Natural killer cell (primary cell): ENCODE data around the gene SRSF12. TPM values are rescaled to one million over a fixed set of nuclear protein-coding genes. Genes with fewer than 3 reads are reported as not detected.

ENCODE experiments used
- ATAC-seq, 3 donors: fragments of 150-1000 bp in 2 of 3; fragments of 200-7000 bp in 1 of 3; cut with Tn5 transposase; 1 replicate in 1 of 3; 2 replicates in 2 of 3; pipeline ENCODE4 v1.10.0; 2021; ENCODE audit warnings: mild to moderate bottlenecking in 2 of 3, moderate library complexity in 2 of 3
- DNase-seq, 2 donors: peaks; one replicate each; pipeline versions ENCODE4 v3.0.0 to v3.0.0-alpha.2; 2013 to 2021; ENCODE audit warnings: mixed read lengths in 1 of 2
- H3K27ac ChIP-seq: one replicate; pipeline ENCODE4 v1.5.1; 2013; ENCODE audit warnings: mild to moderate bottlenecking, low read length
- H3K27me3 ChIP-seq: one replicate; pipeline ENCODE4 v1.6.1; 2013; ENCODE audit warnings: low read length; ENCODE audit not compliant: control insufficient read depth, insufficient read depth
- H3K36me3 ChIP-seq: one replicate; pipeline ENCODE4 v1.6.1; 2013; ENCODE audit warnings: low read length; ENCODE audit not compliant: control insufficient read depth, insufficient read depth
- H3K4me1 ChIP-seq: one replicate; pipeline ENCODE4 v1.6.1; 2013; ENCODE audit warnings: low read length; ENCODE audit not compliant: control insufficient read depth, insufficient read depth
- H3K4me3 ChIP-seq: one replicate; pipeline ENCODE4 v1.5.1; 2013; ENCODE audit warnings: low read length
- H3K9me3 ChIP-seq: one replicate; pipeline ENCODE4 v1.6.1; 2013; ENCODE audit warnings: low read length; ENCODE audit not compliant: control insufficient read depth, insufficient read depth
- H3K27ac Mint-ChIP-seq, 2 donors: one replicate each; pipeline ENCODE4 v1.8.0; 2022; ENCODE audit warnings: mild to moderate bottlenecking in 2 of 2, mixed read lengths in 2 of 2, moderate library complexity in 1 of 2
- H3K27me3 Mint-ChIP-seq, 2 donors: one replicate each; pipeline ENCODE4 v1.8.0; 2022; ENCODE audit warnings: low read depth in 2 of 2, mixed read lengths in 2 of 2
- H3K36me3 Mint-ChIP-seq: one replicate; pipeline ENCODE4 v1.8.0; 2022; ENCODE audit warnings: mixed read lengths
- H3K4me1 Mint-ChIP-seq, 2 donors: one replicate each; pipeline ENCODE4 v1.8.0; 2022; ENCODE audit warnings: mixed read lengths in 2 of 2
- H3K4me3 Mint-ChIP-seq: one replicate; pipeline ENCODE4 v1.8.0; 2022; ENCODE audit warnings: mild to moderate bottlenecking, moderate library complexity, mixed read lengths
- H3K9me3 Mint-ChIP-seq, 2 donors: one replicate each; pipeline ENCODE4 v1.8.0; 2022; ENCODE audit warnings: mixed read lengths in 2 of 2
- WGBS: methylation state at CpG from one replicate; pipeline ENCODE4 v1.1.7; 2013; ENCODE audit warnings: missing lambda C conversion rate; ENCODE audit not compliant: insufficient coverage; 5-methylcytosine and 5-hydroxymethylcytosine counted together
- intact Hi-C: fragments of 100-400 bp; cut with micrococcal nuclease; formaldehyde crosslinking; loops from one replicate; pipeline ENCODE4 v1.14.2; 2022
- total RNA-seq, 4 donors: library from RNA; stranded (reverse); fragments of 120-200 nt in 1 of 4; gene quantifications; one replicate each; pipeline versions ENCODE4 v1.2.3 to v1.2.4, GENCODE V29; 2013 to 2022
- TF ChIP-seq, protein P1 (sequence below): fragments of 200-600 bp; IDR thresholded peaks from one replicate; pipeline ENCODE4 v1.8.0; 2022; ENCODE audit warnings: antibody characterized with exemption

SRSF12 gene
- total RNA-seq, 3 donors from 2014 or later (not counting 1 experiment from before 2014, with no cell fraction given), result 0.07 to 0.45 (median 0.45) TPM

DNA sequence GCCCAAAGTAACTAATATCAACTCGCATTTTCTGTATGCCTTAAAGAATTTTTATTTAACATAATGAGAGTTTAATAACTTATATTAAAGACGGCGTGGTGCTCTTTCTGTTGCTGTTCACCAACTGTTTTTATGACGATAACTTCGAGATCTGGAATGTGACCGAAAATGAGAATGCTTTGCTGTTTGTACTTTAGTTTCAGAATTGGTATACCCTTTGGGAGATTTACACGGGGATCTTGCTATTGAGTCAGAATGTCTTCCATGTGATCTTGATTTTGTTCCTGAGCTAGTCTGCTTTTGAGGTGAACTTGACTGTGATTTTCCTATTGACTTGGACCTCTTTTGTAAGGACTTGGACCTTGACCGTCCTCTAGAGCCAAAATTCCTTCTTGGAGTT lies 19.4 kb downstream of the SRSF12 start:
- intact Hi-C loops, result no loop called here
- Histone ChIP-seq H3K36me3 (no peaks in the 10 kb centered on the region), H3K4me1 (no peaks in the 10 kb centered on the region), H3K27ac (no peak overlapping the region), H3K9me3 (no peaks in the 10 kb centered on the region), H3K4me3 (no peak overlapping the region), H3K27me3 (no peaks in the 10 kb centered on the region)
- no peaks in the 10 kb centered on the region for H3K9me3 Mint-ChIP-seq
- H3K36me3 Mint-ChIP-seq, result no peaks in the 10 kb centered on the region
- no peaks in the 10 kb centered on the region for H3K4me1 Mint-ChIP-seq
- TF ChIP-seq, protein P1, sequence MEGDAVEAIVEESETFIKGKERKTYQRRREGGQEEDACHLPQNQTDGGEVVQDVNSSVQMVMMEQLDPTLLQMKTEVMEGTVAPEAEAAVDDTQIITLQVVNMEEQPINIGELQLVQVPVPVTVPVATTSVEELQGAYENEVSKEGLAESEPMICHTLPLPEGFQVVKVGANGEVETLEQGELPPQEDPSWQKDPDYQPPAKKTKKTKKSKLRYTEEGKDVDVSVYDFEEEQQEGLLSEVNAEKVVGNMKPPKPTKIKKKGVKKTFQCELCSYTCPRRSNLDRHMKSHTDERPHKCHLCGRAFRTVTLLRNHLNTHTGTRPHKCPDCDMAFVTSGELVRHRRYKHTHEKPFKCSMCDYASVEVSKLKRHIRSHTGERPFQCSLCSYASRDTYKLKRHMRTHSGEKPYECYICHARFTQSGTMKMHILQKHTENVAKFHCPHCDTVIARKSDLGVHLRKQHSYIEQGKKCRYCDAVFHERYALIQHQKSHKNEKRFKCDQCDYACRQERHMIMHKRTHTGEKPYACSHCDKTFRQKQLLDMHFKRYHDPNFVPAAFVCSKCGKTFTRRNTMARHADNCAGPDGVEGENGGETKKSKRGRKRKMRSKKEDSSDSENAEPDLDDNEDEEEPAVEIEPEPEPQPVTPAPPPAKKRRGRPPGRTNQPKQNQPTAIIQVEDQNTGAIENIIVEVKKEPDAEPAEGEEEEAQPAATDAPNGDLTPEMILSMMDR, result no peak
- DNase-seq, result no peak
- 68% methylated on average over 7 of the region's 8 CpGs for WGBS
- no peak overlapping the region for H3K27ac Mint-ChIP-seq
- no peaks in the 10 kb centered on the region for H3K27me3 Mint-ChIP-seq
- H3K4me3 Mint-ChIP-seq, result no peak overlapping the region
- ATAC-seq, result no peak

DNA sequence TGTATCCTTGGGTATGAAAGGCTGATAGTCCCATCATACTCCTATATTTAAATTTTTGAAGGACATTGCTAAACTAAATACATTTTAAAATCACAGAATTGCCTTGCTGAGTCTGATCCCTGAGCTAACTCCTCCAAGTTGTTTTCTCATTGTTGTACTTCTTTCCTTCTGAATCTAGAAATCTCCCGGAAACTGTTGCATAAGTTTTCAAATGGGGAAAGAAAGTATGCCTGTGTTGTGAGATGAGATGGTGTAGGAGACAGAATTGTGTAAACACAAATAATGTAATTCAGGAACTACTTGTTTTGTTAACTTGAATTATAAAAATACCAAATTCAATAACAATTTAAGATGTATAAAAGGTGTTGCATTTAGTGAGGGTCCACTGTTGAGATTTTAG lies 30.0 kb downstream of the SRSF12 start:
- no peak for ATAC-seq
- peak overlapping the region; percentile 99 for H3K27ac Mint-ChIP-seq
- no peak overlapping the region for H3K27ac ChIP-seq
- WGBS, result 100% methylated on average over 1 of the region's 1 CpG
- H3K4me1 ChIP-seq, result peaks cover 14% of the 10 kb centered on the region
- H3K36me3 Mint-ChIP-seq, result peaks cover 16% of the 10 kb centered on the region
- intact Hi-C loops, result loop anchor here (10.0 kb wide), 1 partner anchor 1683 kb away; the partner anchor contains the start of gene CFAP206
- no peak overlapping the region for H3K4me3 ChIP-seq
- no peak for DNase-seq
- H3K4me3 Mint-ChIP-seq, result peak overlapping the region; percentile 2
- H3K4me1 Mint-ChIP-seq, result peaks cover 66 to 68% of the 10 kb centered on the region in 2 donors
- TF ChIP-seq, protein P1, result no peak
- no peaks in the 10 kb centered on the region for H3K27me3 ChIP-seq
- no peaks in the 10 kb centered on the region for H3K27me3 Mint-ChIP-seq
- no peaks in the 10 kb centered on the region for H3K9me3 Mint-ChIP-seq
- H3K9me3 ChIP-seq, result no peaks in the 10 kb centered on the region
- H3K36me3 ChIP-seq, result peaks cover 30% of the 10 kb centered on the region

DNA sequence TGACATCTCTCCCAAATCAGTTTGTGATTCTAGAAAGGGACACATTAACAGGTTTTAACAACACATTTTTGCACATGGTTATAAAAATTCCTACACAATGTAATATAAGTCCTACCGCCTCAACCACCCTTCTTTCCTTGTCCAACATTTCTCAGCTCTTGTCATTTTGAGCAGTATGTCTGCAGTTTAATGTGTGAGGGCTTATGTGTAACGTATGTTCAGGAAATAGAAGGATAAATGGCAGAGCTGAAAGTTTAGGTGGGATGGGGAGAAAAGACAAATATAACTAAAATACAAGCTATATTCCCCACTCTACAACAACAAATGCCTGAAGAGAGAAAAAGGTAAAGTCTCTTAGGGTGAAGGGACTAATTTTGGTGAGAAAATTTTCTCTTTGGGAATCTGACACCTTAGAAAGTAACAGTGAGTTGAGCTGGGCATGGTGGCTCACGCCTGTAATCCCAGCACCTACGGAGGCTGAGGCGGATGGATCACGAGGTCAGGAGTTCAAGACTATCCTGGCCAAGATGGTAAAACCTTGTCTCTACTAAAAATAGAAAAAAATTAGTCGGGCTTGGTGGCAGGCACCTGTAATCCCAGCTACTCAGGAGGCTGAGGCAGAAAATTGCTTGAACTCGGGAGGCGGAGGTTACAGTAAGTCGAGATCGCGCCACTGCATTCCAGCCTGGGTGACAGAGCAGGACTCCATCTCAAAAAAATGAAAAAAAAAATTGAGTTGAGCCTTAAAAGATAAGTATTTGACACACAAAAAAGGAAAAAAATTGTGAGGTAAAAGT lies 32.3 kb downstream of the SRSF12 start:
- peaks cover 16% of the 10 kb centered on the region for H3K4me1 ChIP-seq
- H3K4me1 Mint-ChIP-seq, result peaks cover 74 to 78% of the 10 kb centered on the region in 2 donors
- H3K36me3 ChIP-seq, result peaks cover 36% of the 10 kb centered on the region
- H3K9me3 Mint-ChIP-seq, result no peaks in the 10 kb centered on the region
- H3K27ac ChIP-seq, result peak overlapping the region; percentile 8
- no peaks in the 10 kb centered on the region for H3K27me3 ChIP-seq
- DNase-seq (peak in 1 of 2 donors; percentile 13), ATAC-seq (no peak)
- peak overlapping the region; percentile 99 for H3K27ac Mint-ChIP-seq
- TF ChIP-seq, protein P1, result no peak
- no peaks in the 10 kb centered on the region for H3K9me3 ChIP-seq
- peaks cover 16% of the 10 kb centered on the region for H3K36me3 Mint-ChIP-seq
- H3K4me3 ChIP-seq, result no peak overlapping the region
- H3K4me3 Mint-ChIP-seq, result peak overlapping the region; percentile 46
- no peaks in the 10 kb centered on the region for H3K27me3 Mint-ChIP-seq
- WGBS, result 95% methylated on average over 10 of the region's 12 CpGs
- intact Hi-C loops, result loop anchor here (10.0 kb wide), 1 partner anchor 1681 kb away; the partner anchor contains the start of gene CFAP206
